OCI-LY1 (cell line): ENCODE data around the gene CGB3.
"Not testable (repeated sequence)": the region's sequence is repeated elsewhere in the genome, so short reads cannot be mapped to it uniquely, and the experiment has no call there.

Experiments
- H2AFZ ChIP-seq: fragments of 200-600 bp; sonication (generic), shearing (Covaris generic); 2 replicates; pipeline ENCODE4 v1.6.0; 2014; ENCODE audit warnings: antibody characterized with exemption, mild to moderate bottlenecking, low read length
- H3F3A ChIP-seq: fragments of 200-600 bp; sonication (generic), shearing (Covaris generic); 2 replicates; pipeline ENCODE4 v1.6.0; 2014; ENCODE audit warnings: mild to moderate bottlenecking, antibody characterized with exemption, low read length, moderate library complexity; ENCODE audit not compliant: insufficient read depth
- H3K27ac ChIP-seq: fragments of 200-600 bp; sonication (generic); 2 replicates; pipeline ENCODE4 v1.5.1; 2014; ENCODE audit warnings: low read length, mixed run types, mild to moderate bottlenecking, low read depth; ENCODE audit not compliant: poor library complexity, severe bottlenecking
- H3K27me3 ChIP-seq: fragments of 200-600 bp; sonication (generic); 2 replicates; pipeline ENCODE4 v1.6.0; 2014; ENCODE audit warnings: antibody characterized with exemption, mild to moderate bottlenecking, low read length, moderate library complexity; ENCODE audit not compliant: insufficient read depth
- H3K36me3 ChIP-seq: fragments of 200-600 bp; sonication (generic); 2 replicates; pipeline ENCODE4 v1.6.1; 2014; ENCODE audit warnings: mild to moderate bottlenecking, antibody characterized with exemption, low read length, moderate library complexity, mixed read lengths; ENCODE audit not compliant: insufficient read depth
- H3K4me1 ChIP-seq: fragments of 200-600 bp; sonication (generic); 2 replicates; pipeline ENCODE4 v1.5.1; 2014; ENCODE audit warnings: mild to moderate bottlenecking, low read length, moderate library complexity; ENCODE audit not compliant: insufficient read depth, severe bottlenecking
- H3K4me2 ChIP-seq: fragments of 200-600 bp; sonication (generic), shearing (Covaris generic); 2 replicates; pipeline ENCODE4 v1.6.1; 2014; ENCODE audit warnings: low read length
- H3K4me3 ChIP-seq: fragments of 200-600 bp; sonication (generic); 2 replicates; pipeline ENCODE4 v1.5.1; 2014; ENCODE audit warnings: low read length, low read depth, mild to moderate bottlenecking, mixed read lengths; ENCODE audit not compliant: poor library complexity, severe bottlenecking
- H3K79me2 ChIP-seq: fragments of 200-600 bp; shearing (Covaris generic); 2 replicates; pipeline ENCODE4 v1.6.1; 2016; ENCODE audit warnings: mixed run types, low read length, mixed read lengths; ENCODE audit not compliant: insufficient read depth
- H3K9ac ChIP-seq: fragments of 200-600 bp; sonication (generic), shearing (Covaris generic); 2 replicates; pipeline ENCODE4 v1.6.1; 2014; ENCODE audit warnings: mild to moderate bottlenecking, low read length, mixed read lengths
- H3K9me2 ChIP-seq: fragments of 200-600 bp; sonication (generic), shearing (Covaris generic); 2 replicates; pipeline ENCODE4 v1.6.1; 2014; ENCODE audit warnings: low read depth, mild to moderate bottlenecking, low read length, mixed read lengths
- H3K9me3 ChIP-seq: fragments of 200-600 bp; shearing (Covaris generic); 2 replicates; pipeline ENCODE4 v1.6.1; 2014; ENCODE audit warnings: low read length, mixed read lengths
- H4K20me1 ChIP-seq: fragments of 200-600 bp; sonication (generic), shearing (Covaris generic); 2 replicates; pipeline ENCODE4 v1.6.0; 2016; ENCODE audit warnings: mild to moderate bottlenecking, low read length; ENCODE audit not compliant: insufficient read depth
- CTCF ChIP-seq: fragments of 200-600 bp; sonication (generic), shearing (Covaris generic); IDR thresholded peaks from 2 replicates; pipeline ENCODE4 v1.5.1; 2017; ENCODE audit warnings: mild to moderate bottlenecking, antibody characterized with exemption, low read length, moderate library complexity, mixed read lengths
- EZH2 ChIP-seq: fragments of 200-600 bp; sonication (generic), shearing (Covaris generic); IDR thresholded peaks from 2 replicates; pipeline ENCODE4 v1.8.0; 2017; ENCODE audit warnings: borderline replicate concordance, mixed run types, mild to moderate bottlenecking, antibody characterized with exemption, low read length, moderate library complexity, mixed read lengths

Gene CGB3

GRCh38 chr19:49042177-49042576 is 18.0 kb upstream of the CGB3 start:
- Histone ChIP-seq H3F3A (no peaks in the 10 kb centered on the region), H3K9me2 (no peaks in the 10 kb centered on the region), H3K27ac (no peak overlapping the region), H3K4me3 (no peak overlapping the region), H3K36me3 (no peaks in the 10 kb centered on the region), H3K9me3 (no peaks in the 10 kb centered on the region), H3K4me2 (no peak overlapping the region), H3K9ac (no peak overlapping the region), H3K79me2 (no peaks in the 10 kb centered on the region), H4K20me1 (no peaks in the 10 kb centered on the region), H3K27me3 (no peaks in the 10 kb centered on the region), H3K4me1 (no peaks in the 10 kb centered on the region), H2AFZ (no peak overlapping the region)
- TF ChIP-seq CTCF (no peak), EZH2 (no peak)

DNA sequence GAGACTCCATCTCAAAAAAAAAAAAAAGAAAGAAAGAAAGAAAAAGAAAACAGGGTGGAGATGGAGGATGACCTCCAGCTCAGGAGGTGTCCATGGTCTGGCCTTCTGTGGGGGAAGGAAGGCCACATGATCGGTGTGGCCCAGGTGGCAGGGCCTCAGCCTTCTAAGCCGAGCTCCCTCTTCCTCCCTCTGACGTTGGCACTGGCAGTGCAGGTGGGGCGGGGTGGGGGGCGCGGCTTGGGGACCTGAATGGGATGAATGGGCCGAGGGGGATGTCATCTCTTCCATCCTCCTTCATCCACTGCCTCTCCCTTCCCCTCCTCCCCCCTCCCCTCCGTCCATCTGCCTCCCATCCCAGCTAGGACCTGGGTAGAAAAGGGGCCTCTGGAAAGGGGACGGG is 15.6 kb upstream of the CGB3 start:
- H3K9me3 ChIP-seq, H3K4me1 ChIP-seq, H3F3A ChIP-seq, H3K9ac ChIP-seq, H3K9me2 ChIP-seq, H3K79me2 ChIP-seq, H3K27ac ChIP-seq, H3K4me3 ChIP-seq, H4K20me1 ChIP-seq, H3K4me2 ChIP-seq, H3K36me3 ChIP-seq, H3K27me3 ChIP-seq, H2AFZ ChIP-seq: not testable (repeated sequence)

DNA sequence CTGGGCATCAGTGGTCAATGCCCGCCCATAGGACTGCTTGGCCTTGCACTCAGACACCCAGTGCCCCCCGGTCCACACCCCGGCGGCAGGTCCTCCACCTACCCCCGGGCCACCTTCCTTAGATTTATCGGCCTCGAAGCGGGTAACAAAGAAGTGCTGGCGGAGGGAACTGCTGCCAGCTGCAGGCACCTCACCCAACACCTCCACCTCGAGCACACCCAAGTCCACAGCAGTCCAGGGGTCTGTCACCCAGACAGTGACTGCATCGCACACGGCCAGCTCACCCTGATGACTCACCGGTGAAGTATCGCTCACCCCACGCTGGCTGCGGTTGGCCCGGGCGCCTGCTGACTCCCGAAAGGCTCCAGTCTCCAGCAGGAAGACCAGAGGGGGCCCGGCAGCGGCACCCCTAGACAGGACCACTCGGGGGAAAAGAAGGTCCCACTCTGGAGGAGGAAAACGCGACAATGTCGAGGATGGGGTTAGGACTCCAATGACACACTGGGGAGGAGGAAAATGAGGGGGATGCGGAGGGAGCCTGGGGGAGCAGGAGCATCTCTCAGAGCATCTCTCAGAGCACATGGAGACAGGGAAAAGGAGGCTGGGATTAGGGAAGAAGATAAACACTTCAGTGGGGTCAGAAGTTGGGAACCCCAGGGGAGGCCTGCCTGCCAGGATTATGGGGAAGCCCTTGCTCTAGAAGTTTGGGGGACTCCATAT is 14.6 kb upstream of the CGB3 start:
- H3K36me3 ChIP-seq, H3F3A ChIP-seq, H2AFZ ChIP-seq, H4K20me1 ChIP-seq, H3K79me2 ChIP-seq, H3K27ac ChIP-seq, H3K4me3 ChIP-seq, H3K4me2 ChIP-seq, H3K27me3 ChIP-seq, H3K9me2 ChIP-seq, H3K9ac ChIP-seq, H3K9me3 ChIP-seq, H3K4me1 ChIP-seq: not testable (repeated sequence)

- H3F3A ChIP-seq, H3K9me2 ChIP-seq, H3K9me3 ChIP-seq, H3K79me2 ChIP-seq, H3K4me1 ChIP-seq, H3K27ac ChIP-seq, H3K27me3 ChIP-seq, H3K4me2 ChIP-seq, H3K4me3 ChIP-seq, H3K36me3 ChIP-seq, H2AFZ ChIP-seq, H4K20me1 ChIP-seq, H3K9ac ChIP-seq: not testable (repeated sequence)
Measured at GRCh38 chr19:49038111-49038510, 14.0 kb upstream of the CGB3 start.

- not testable (repeated sequence) for H4K20me1 ChIP-seq, H3K9ac ChIP-seq, H3K4me2 ChIP-seq, H3K9me2 ChIP-seq, H3K9me3 ChIP-seq, H2AFZ ChIP-seq, H3F3A ChIP-seq, H3K4me3 ChIP-seq, H3K79me2 ChIP-seq, H3K4me1 ChIP-seq, H3K36me3 ChIP-seq, H3K27ac ChIP-seq, H3K27me3 ChIP-seq
- TF ChIP-seq CTCF = peak; percentile 64
Measured at GRCh38 chr19:49036815-49037214, 12.7 kb upstream of the CGB3 start, which contains the start of gene CGB1. TSS of gene CGB1 (minus strand) at chr19:49036895. CDS start at chr19:49036711, 184 bp downstream.
